ENCODE measurements around the gene RASA1.

GRCh38 chr5:87438231-87438630 lies 170.5 kb downstream of the RASA1 start:
- no peak for TF ChIP-seq CTCF (IDR thresholded peaks at IDR 0.05)
- no peak for TF ChIP-seq POLR2A (IDR thresholded peaks at IDR 0.05)
